Cerebellar nuclear complex (tissue), 1 donor: Measurements from ENCODE around the gene STAT4.

ENCODE experiments used
- DNase-seq, 2 experiments: peaks; one replicate each; lab custom pipeline; 2025; lab: John Stamatoyannopoulos, UW

STAT4 gene

GRCh38 chr2:191173206-191173605 is 22.4 kb upstream of the STAT4 start:
- DNase-seq: no peak

DNA sequence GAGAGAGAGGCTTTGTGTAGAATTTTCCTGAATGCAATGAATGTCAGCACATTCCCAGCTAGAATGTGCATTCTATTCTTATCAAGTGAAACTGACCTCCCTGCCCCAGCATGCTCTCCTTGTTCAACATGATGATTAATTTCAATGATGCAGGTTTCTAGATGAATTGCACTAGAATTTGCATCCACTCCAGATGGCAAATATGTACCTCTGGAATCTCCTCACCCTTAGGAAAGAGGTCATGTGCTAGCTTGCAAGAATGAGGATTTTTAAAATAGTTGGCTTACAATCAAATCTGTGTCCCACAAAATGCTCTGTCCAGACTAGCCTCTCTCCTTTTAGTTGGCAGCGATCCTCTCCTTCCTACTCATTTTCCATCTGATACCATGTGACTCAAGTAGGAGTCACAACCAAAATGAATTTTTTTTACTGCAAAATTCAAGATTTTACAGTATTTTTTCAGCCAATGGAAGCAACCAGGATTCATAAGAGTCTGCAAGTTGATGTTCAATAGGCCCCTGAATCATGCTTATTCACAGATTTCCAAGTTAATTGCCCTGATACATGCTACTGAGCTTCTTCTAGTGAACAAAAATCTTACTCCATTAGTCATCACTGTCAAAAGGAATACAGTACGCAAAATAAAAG is 21.0 kb upstream of the STAT4 start:
- no peak for DNase-seq

DNA sequence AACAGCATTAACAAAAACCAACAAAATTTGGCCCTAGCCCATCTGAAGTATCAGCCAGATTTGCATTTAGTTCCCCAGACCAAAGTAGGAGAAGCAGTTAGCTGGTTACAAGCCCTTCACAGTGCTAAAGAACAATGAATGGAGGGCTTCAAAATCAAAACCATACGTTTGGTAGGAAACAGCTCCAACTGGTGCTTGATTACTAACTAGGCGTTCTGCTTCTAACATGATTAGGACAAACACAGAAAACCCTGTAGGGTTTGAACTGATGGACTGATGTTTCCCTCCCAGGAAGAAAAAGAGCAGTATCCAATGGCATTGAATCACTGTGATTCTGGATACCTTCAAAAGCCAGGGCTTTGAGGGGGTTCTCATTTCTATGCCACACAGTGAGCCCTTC is 20.5 kb upstream of the STAT4 start:
- no peak for DNase-seq

DNA sequence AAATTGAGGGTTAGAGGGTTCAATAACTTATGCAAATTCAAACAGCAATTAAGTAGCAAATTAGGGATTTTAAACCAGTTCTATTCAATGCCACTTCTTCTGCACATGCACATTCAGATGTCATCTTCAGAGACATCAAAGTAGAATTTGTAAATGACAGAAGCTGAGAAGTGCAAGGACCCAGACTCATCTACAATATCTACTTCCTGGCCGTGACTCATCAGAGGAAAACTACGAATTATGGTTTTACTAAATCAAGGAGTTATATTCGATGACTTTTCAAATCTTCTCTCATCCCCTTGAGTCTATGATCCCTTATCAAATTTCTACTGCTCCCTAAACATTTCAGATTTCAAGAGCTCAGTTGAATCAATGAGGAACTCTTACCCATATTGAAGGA is 20.0 kb upstream of the STAT4 start:
- DNase-seq: no peak

DNA sequence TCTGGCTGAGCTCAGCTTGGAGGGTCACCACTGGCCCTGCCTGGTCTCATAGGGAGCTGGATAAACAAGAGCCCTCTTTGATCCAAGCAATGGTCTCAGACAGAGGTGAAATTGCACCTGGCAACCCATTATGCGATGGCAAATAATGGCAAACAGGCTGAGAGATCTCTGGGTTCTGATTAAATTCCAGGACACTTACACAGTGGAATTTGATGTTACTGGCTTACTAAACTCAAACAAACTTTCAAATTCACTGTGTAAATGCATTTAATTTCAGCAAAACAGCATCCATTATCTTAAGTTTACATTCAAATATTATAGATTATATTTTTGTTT is 19.5 kb upstream of the STAT4 start:
- DNase-seq: no peak

- no peak for DNase-seq
Observed at GRCh38 chr2:191169456-191170300, 18.9 kb upstream of the STAT4 start.

- DNase-seq: no peak
Observed at GRCh38 chr2:191167766-191168165, 17.0 kb upstream of the STAT4 start.

DNA sequence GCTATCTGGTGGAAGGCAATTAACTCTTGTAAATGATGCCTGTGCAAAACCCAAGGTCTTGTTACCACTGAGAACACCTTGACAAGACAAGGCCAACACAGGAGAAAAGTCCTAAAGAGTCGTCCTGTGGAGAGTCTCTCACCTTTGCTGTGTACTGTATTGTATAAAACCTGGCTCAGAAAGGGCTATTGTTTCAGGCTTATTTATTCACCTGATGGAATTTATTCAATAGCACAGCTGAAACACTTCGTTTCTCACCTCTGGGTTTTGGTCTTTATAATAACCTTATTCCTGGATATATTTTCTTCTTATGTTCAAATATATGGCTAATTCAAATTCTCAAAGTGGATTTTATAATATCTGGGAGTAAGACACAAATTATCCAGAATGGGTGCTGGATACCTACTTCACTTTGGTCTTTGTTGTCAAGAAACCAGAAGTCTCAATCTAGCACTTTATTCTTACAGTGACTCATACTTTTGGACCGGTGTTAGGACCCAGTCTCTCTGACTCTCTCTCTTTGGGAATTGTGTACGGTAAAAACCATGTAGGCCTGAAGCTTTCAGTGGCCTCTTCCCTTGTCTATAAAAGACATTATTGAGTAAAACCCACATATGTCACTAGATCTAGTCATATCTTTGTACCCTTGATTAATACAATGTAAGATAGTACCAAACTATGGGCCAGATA is 16.1 kb upstream of the STAT4 start:
- DNase-seq: no peak

DNA sequence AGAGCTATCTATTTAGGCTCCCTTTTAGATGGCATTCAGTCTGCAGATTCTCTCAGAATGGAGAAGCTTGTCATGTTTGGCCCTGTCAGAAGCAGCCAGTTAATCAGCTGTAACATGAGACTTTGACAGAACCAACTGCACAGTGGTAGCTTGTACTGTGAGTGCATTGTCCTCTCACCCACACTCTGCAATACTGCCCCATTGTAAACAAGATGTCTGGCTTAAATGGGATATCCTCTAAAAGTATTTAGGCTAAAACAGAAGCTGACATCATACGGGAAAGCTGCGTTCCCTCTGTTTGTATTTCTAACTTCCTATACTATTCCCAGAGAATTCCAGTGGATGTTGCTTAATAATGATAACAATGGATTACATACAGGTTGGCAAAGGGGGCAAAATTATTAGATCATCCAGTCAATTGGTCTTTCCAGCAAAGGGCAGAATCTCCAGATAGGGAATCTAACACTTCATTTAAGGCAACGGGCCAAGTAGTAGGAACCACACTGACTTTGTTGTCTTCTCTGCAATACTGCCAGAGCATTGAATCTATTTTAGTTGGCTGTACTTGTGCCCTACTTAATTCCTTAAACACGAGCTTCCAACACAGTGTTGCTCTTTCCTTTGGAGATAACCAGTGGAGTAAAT is 15.4 kb upstream of the STAT4 start:
- DNase-seq: no peak

- no peak for DNase-seq
Observed at GRCh38 chr2:191165176-191165643, 14.4 kb upstream of the STAT4 start.

GRCh38 chr2:191158747-191159146 is 8.0 kb upstream of the STAT4 start:
- no peak for DNase-seq

DNA sequence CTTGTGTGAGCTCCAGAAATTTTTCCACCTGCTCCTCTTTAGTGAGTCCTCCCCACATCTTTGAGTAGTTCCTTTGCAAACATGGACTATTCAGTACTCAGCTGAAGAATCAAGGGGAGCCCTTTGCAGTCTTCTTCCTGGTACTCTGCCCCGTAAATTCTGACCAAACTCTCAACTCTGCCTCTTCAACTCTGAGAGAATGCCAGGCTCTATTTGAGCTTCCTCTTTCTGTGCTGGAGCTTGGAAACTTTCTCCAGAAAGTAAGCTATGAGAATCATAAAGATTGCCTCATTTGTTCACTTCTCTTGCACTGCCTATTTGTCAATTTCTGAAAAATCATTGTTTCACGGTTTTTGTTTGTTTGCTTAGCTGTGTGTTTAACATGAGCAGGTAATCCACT is 7.4 kb upstream of the STAT4 start:
- DNase-seq: no peak

DNA sequence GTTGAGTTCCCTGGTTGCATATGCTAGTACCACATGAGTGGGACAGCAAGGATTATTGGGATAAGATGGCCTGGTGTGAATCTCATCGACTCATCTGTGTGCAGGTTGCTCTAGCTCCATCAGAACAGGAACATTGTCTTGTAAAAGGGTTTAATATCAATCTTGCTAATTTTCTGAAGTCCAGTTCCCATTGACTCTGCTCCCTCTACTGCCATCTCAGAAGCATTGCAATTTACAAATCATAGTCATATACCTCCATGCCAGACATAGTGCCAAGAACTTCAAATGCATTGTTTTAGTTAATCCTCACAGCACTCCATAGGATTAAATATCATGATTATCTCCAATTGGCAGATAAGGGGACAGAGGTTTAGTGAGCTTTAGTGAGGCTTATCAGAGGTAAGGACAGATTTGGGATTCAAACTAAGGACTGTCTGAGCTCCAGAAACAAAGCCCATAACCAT is 4.8 kb upstream of the STAT4 start:
- no peak for DNase-seq

GRCh38 chr2:191153716-191154115 is 2.9 kb upstream of the STAT4 start:
- DNase-seq: no peak

DNA sequence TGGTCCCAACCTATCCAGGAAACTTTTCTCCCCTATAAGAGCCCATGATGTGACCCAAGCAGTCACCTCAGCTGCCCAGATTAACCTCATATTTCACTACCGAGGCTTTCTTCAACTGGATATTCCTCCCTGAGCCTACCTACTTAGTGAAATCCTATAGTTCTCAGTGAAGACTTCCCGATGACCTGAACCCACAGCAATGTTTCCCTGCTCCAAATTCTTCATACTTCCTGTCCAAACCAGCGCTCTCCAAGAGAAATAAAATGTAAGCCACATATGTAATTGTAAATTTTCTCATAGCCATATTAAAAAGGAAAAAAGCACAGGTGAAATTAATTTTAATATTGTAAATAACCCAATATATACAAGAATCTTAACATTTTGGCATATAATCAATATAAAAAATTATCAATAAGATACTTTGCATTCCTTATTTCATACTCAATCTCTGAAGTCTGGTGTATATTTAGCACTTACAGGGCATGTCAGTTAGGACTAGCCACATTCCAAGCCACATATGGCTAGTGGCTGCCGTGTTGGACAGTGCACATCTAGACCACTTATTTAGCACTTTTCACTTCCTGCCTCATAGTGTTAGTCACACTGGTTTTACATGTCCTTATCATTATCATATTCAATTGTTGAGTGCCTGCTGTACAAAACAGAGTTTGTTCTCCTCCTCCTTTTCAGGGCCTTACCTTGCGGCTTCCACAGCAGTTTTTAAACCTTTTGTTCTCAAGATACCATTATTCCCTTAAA is 1.9 kb upstream of the STAT4 start:
- no peak for DNase-seq

- DNase-seq: no peak
Observed at GRCh38 chr2:191151331-191151730, 537 bp upstream of the STAT4 start.

GRCh38 chr2:191150230-191150599 is 579 bp downstream of the STAT4 start:
- no peak for DNase-seq

- no peak for DNase-seq
Observed at GRCh38 chr2:191149391-191149790, 1.4 kb downstream of the STAT4 start.

DNA sequence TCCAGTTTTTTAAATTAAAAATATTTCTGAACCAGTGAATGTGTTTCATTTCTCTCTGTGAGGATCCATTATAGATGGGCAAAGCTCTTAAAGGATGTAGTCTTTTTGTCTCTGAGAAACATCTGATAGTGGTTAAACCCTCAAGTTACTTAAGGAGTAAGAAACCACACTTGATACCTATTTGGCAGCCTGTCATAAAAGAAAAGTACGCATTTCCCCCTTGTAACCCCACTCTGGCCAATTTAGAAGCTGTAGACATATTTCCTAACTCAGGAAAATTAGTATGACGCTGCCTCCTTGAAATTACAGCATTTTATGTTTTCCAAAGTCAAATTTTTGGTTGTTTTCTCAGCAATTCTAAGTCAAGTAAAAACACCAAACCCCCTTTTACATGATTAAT is 2.0 kb downstream of the STAT4 start:
- no peak for DNase-seq

- no peak for DNase-seq
Observed at GRCh38 chr2:191148281-191148680, 2.5 kb downstream of the STAT4 start.

DNA sequence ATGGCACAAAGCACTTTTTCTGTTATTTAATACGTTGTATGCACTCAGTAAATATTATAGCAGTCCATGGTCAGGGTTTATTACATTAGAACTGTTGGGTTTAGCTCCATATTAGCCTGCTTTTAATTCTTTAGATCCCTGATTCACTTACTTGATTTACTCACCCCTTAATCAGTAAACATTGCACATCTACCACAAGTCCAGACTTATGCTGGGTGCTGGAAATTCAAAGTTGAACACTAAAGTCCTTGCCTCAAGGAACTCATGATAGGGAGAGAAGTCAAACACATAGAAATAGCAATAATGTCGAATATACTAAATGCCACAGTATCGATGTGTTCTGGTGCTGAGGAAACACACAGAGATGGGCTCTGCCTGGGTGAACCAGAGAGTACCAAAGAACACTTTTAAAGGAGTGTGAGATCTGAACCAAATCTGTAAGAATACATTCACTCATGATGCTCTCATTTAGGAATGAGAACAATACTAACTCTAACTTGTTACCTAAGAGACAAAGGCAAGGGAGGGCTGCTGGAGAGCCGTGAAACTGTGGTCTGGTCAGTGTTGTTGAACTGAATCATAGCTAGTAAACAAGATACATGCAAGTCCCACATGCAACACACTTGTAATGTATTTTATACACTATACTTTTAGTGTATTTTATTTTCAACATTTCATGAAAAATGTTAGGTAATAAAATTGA is 4.9 kb downstream of the STAT4 start:
- no peak for DNase-seq
